GM04503 (cell line): ENCODE data around the gene FKRP.

Experiments
- DNase-seq: peaks from one replicate; pipeline ENCODE4 v3.0.0-alpha.2; 2012; ENCODE audit warnings: low read depth

The FKRP gene

DNA sequence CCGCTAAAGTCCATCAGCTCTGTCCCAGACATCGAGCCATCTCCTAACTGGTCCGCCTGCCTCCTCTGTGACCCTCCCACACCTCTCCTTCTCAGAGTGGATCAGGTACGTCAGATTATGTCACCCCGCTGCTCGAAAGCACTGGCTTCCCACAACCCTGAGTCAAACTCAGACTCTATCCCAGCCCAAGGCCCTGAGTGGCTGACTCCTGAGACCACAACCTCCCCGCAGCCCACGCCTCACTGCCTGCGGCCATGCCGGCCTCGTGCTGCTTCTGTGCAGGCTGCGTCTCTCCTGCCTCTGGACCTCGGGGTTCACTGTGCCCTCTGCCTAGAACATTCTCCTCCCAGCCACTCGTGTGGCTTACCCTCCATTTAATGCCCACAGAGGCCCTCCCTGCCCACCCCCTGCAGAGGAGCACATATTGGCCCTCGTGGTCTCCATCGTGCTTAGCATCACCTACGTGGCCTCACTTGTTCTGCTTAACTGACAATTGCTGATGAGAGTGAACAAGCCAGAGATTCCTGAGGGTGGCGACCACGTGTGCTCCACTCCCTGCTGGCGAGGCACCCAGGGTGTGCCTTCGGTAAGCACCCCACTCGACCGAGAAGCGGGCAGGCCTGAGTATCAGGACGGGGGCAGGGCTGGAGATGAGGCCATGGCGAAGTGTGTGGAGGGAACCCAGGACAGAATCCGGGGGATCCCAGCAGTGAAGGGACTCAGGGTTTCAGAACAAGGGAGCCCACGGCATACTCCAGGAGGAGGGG lies 13.5 kb upstream of the FKRP start:
- DNase-seq: no peak

DNA sequence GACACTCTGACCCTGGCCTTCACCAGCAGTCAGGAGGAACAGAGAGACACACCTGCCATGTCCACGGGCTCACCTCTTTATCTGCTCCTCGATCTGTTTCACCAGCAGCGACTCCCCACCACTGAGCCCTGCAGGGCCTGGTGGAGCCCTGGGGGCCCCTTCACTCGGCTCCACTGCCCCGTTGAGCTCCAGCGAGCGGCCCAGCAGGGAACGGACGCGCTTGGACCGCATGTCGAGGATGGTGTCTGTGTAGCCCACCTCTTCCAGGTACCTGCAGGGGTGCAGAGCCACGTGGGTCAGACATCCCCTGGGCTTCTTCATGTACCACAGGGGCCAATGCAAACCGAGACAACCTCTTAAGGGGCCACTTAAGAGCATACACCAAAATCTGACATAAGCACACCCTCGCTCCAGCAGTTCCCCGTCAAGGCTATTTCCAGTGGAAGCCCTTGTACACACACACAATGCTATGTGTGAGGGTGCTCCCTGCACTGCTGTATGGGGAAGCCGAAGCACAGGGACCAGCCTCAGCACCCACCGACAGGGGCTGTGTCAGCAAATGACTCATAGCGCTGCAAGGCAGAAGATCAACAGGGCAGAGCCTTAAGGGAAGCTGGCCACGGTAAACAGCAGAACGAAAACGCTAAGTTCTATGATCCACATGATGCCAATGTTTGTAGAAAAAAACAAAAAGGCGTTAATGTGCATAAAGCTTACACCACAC lies 12.7 kb upstream of the FKRP start:
- no peak for DNase-seq

DNA sequence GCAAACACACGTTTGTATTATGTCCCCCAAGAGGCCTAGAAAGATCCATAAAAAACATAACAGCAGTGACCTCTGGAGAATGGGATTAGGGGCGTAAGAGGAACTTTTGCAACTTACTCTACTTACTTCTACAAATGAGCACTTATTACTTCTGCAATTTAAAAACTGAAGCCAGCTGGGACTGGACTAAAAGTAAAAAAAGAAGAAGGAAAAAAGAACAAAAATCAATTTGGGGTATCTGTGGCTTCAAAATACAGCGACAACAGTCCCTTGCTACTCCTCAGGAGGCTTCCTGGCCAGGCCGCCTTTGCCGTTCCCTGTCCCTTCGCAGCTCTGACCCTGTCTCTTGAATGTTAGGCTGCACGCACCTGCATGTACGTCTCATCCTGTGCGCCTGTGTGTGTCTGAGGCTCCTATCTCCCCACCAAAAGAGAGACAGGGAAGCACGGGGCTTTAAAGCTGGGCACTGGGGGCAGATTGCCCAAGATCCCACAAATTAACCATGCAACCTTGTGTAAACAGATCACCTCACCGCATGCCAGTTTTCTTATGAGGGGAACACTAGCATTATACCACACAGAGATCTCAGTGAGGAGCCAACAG lies 12.1 kb upstream of the FKRP start:
- no peak for DNase-seq

DNA sequence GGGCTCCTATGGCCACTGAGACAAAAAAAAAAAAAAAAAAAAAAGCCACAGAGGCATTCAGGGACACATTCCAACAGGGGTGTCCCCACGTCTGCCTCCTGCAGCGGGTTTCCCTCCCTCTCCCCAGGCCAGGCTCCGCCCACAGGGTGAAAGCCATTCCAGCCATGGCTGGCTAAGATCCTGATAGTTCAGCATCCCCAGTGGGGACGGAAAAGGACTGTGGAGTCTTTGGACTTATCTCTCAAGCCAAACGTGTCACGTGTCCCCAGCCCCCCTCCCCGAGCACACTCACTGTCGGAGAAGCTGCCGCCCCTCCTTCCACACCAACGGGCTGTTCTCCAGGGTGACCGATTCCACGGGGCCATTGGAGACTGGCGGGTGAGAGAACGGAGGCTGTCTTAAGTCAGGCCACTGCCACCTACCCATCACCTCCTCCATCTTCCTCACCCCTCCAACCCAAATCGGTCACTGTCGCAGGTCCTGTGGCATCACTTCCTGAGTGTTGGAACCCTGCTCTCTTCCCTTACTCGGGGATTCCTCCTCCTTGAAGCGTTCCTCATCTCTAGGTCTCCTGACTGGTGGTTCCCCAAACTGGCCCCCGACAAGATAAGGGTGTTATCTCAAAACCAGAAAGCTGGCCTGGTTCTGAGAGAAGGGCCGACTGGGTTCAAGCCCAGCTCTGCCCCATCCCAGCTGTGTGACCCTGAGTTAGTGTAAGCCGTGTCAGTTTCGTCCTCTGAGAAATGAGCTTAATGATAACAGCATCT lies 9.1 kb upstream of the FKRP start:
- no peak for DNase-seq

DNA sequence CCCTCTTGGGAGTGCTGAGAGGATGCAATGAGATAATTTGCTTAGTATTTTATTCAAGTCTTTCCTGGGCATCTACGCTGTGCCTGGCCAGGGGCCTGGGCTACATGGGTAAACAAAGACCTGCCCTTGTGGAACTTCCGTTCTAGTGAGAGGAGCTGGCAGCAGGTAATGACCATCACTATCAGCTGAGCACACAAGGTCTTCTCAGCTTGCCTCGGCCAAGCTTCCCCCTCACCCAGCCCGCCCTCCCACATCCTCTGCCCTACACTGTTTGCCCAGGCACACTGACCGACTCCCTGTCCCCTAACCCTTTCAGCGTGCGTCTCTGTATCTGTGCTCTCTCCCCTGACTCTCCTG lies 8.6 kb upstream of the FKRP start:
- no peak for DNase-seq

DNA sequence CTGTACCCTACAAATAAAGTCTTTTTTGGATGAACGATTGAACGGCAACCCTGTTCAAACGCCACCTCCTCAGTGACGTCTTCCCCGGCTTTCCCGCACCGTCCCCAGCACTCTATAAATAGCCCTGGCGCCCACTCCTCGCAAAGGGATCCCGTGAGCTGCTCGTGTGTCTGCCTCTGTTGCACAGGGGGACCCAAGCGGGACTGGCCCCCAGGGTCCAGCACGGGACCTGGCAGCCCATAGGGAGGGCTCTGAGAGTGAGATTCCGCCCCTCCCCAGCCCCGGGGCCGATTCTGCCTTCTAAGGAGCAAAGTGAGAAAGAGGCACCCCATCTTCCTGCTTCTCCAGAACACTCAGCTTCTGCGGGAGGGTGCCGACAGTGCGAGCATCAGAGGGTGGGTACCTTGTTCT lies 8.1 kb upstream of the FKRP start:
- DNase-seq: no peak

DNA sequence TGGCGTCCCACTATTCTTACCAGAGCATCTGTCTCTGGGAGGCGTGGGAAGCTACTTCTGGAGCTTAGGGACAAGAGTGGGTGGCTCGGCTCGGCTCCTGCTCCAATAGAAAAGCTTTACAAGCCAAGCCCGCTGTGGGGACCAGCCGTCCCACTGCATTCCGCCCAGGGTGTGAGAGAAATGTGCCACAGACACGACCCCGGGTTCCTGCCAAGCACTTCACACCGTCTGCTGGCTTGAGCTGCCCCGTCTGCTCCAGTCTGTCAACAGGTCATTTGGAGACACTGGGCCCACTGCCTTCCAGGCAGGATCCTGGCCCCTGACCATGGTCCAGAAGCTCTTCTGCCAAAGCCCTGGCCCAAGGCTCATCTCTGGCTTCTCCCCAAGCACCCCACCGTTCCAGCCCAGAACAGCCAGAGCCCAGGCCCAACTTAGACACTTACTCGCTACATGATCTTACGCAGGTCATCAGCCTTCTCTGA lies 6.5 kb upstream of the FKRP start:
- no peak for DNase-seq

DNA sequence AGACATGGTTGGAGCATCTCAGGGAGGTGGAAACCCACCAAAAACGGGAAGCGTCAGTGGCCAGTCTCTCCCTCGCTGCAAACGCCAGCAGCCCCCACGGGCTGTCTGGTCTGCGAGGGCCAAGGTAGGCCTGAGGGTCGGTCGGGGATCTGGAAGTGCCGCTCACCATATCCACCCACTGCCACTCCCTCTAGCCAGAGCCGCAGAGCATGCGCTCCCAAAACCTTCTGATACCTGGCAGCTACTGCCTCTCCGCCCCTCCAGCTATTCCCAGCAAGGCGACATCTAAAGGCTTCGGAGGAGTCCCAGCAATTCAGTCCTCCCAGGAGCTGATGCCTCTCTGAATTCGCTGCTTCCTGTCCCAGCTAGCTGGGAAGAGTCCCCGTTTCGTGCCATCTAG lies 4.4 kb upstream of the FKRP start:
- no peak for DNase-seq

DNA sequence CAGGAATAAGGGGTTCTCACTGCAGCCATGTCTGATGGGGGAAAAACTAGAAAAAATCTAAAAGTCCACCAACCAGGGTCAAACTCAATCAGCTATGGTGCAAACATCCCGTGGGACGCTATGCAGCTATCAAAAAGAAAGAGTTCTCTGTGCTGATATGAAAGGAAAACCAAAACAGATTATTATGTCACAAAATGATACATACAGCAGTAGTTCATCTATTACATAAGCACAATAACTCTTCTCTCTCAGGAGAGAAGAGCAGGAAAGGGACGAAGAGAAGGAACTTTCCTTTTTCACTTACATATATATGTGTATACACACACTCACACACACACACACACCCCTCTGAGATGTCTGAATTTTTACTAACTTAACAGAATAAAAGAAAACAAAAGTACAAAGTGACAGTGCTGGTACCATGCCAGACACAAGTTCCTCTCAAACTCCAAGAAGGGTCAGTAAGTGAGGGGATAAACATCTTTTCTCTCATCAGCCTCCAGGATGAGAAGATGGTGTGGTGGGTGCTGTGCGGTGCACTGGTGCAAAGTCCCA lies 2.9 kb upstream of the FKRP start:
- DNase-seq: no peak

DNA sequence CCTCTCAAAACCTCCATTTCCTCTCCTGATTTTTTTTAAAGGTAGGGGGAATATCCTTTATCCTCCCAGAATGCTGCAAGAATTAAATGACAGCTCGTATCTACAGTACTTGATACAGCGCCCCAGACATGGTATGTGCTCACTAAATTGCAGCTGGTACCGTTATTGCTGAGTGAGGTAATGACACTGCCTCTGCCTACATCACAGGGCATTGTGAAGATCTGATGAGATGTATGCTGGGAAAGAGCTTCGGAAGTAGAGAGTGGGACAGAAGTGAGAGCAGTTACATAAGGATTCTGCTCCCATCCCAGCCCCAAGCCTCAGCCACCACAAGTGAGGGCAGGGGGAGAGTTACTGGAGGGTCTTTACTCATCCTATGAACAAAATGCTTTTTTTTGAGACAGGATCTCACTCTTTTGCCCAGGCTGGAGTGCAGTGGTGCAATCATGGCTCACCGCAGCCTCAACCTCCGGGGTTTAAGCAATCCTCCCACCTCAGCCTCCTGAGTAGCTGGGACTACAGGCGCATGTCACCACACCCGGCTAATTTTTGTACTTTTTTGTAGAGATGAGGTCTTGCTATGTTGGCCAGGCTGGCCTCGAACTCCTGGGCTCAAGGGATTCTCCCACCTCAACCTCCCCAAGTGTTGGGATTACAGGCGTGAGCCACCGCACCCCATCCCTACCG lies 1.7 kb upstream of the FKRP start:
- no peak for DNase-seq

DNA sequence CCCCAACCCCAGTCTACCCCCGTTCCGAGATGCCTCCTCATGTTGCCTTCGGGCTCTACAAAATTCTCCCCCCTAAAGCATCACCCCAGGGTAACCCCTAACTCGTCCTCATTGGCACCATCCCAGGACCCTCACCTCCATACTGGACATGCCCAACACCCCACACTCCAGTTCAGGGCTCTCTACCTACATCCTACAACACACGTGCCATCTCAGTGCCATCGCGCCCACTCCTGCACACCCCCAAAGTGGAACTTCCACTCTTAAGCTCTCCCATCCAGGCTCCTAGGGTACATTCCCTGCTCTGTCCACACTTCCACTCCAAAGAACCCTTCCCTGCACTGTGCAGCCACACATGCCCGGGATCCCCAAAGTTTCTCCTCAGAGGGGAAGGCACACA lies 827 bp upstream of the FKRP start:
- no peak for DNase-seq

DNA sequence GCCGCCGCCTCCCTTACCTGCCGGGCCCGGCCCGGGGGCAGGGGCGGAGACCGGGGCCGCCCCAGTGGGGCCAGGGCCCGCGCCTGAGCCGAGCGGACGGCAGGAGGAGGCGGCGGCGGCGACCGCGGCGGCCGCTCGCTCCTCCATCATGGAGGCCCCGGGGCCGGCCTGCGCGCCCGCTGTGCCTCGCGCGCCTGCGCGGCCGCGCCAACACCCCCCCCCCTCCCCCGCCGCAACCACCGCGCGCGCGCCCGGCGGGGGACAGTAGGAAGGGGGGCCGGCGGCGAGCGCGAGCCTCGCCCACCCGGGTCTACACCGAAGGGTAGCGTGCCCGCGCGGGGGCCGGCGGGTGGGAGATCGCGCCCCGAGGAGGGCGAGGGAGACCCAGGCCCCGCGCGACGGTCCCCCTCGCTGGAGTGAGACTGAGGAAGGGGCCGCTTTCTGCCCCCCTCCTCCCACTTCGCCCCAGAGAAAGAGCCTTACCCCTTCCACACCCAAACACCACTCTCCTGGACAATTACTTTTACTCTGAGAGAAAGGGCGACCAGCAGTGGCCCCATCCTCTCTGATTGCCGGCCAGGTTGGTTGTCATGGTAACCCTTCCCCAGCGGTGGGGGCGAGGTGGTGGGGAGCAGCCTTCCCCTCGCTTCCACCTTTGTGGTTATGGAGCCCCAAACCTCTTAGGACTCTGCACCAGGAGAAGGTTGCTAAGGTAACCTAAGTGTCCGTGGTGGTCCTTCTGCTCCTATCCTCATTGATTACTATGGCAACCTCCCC lies 612 bp downstream of the FKRP start, which contains the start of gene STRN4:
Gene STRN4, minus strand, starts transcription at position 170 of the 777 bp plus-strand sequence. Its CDS starts 20 bp downstream, at position 150.
- no peak for DNase-seq

DNA sequence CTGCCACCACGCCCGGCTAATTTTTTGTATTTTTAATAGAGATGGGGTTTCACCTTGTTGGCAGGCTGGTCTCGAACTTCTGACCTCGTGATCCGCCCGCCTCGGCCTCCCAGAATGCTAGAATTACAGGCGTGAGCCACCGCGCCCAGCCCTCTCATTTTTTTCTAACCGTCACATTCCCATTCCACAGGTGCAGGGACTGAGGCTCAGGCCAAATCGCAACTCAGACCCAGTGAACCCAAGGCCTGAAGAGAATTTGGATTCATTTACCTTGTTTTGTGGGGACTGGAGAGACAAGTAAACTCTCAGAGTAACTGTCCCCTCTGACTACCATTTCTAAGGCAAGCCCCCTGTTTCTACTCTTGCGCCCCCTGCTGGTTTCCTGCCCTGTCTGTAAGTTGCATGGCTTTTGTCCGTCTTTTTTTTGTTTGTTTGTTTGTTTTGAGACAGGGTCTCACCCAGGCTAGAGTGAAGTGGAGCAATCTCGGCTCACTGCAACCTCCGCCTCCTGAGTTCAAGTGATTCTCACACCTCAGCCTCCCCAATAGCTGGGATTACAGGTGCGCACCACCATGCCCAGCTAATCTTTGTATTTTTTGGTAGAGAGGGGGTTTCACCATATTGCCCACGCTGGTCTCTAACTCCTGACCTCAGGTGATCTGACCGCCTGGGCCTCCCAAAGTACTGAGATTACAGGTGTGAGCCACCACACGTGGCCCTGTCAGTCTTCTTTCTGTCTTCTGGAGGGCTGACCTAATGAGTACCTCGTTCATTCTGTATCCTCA lies 2.7 kb downstream of the FKRP start:
- no peak for DNase-seq

DNA sequence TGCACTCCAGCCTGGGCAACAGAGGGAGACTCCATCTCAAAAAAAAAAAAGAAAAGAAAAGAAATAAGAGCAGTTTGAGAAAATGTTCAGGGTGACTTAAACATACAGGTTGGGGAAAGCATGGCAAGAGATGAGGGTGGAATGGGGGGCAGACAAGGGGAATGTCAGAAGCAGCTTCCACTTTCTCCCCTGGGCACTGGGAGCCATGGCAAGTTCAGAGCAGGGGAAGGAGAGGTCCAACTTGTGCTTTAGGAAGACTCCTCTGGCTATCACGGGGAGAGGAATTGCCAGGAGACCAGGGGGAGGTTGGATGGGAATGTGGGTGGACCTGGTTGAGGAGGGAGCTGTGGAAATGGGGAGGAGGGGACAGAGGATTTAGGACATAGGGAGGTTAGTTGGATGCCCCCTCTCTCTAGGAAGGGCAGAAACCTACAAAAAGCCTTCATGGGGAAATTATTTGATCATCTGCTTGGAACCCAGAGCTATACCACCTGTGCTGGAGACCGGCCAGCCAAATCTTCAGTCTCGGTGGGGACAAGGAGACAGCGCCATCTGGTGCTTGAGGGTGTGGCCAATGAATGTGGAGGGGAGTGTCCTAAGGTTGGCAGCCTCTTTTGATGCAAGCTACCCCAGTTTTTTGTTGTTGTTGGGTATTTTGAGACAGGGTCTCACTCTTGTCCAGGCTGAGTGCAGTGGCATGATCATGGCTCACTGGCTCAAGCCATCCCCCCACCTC lies 7.7 kb downstream of the FKRP start:
- DNase-seq: no peak

DNA sequence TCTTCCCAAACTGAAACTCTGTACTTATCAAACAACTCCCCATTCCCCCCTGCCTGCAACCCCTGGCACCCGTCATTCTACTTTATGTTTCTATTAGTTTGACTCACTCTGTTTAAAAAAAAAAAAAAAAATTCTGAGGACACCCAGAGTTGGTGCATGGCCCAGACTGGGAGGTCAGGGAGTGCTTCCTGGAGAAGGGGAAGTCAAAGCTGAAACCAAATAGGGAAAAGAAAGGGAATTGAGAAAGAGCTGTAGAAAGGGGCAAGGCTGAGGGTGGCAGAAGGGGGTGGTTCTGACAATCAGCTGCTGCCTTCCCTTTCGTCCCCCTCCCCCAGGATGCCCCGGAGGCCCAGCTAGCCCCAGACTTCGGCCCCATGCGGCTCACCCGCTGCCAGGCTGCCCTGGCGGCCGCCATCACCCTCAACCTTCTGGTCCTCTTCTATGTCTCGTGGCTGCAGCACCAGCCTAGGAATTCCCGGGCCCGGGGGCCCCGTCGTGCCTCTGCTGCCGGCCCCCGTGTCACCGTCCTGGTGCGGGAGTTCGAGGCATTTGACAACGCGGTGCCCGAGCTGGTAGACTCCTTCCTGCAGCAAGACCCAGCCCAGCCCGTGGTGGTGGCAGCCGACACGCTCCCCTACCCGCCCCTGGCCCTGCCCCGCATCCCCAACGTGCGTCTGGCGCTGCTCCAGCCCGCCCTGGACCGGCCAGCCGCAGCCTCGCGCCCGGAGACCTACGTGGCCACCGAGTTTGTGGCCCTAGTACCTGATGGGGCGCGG lies 9.4 kb downstream of the FKRP start:
- DNase-seq: no peak

DNA sequence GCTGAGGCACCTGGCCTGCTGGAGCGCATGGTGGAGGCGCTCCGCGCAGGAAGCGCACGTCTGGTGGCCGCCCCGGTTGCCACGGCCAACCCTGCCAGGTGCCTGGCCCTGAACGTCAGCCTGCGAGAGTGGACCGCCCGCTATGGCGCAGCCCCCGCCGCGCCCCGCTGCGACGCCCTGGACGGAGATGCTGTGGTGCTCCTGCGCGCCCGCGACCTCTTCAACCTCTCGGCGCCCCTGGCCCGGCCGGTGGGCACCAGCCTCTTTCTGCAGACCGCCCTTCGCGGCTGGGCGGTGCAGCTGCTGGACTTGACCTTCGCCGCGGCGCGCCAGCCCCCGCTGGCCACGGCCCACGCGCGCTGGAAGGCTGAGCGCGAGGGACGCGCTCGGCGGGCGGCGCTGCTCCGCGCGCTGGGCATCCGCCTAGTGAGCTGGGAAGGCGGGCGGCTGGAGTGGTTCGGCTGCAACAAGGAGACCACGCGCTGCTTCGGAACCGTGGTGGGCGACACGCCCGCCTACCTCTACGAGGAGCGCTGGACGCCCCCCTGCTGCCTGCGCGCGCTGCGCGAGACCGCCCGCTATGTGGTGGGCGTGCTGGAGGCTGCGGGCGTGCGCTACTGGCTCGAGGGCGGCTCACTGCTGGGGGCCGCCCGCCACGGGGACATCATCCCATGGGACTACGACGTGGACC lies 10.1 kb downstream of the FKRP start:
- no peak for DNase-seq

DNA sequence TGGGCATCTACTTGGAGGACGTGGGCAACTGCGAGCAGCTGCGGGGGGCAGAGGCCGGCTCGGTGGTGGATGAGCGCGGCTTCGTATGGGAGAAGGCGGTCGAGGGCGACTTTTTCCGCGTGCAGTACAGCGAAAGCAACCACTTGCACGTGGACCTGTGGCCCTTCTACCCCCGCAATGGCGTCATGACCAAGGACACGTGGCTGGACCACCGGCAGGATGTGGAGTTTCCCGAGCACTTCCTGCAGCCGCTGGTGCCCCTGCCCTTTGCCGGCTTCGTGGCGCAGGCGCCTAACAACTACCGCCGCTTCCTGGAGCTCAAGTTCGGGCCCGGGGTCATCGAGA lies 10.7 kb downstream of the FKRP start:
- DNase-seq: no peak

DNA sequence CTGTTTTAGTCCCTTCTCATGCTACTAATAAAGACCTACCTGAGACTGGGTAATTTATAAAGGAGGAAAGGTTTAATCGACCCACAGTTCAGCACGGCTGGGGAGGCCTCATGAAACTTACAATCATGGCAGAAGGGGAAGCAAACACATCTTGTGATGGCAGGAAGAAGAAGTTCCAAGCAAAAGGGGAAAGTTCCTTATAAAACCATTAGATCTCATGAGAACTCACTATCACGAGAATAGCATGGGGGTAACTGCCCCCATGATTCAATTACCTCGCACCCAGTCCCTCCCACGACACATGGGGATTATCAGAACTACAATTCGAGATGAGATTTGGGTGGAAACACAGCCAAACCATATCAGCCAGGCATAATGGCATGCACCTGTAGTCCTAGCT lies 13.3 kb downstream of the FKRP start:
- DNase-seq: no peak
